Measurements from ENCODE around the gene FATE1.
A peak's percentile ranks its signal among the peaks of the same experiment; 100 is the strongest.
"Not testable (repeated sequence)": the region's sequence is repeated elsewhere in the genome, so short reads cannot be mapped to it uniquely, and the experiment has no call there.

FATE1 gene

GRCh38 chrX:151715752-151716151, at the start of gene FATE1:
FATE1 (plus strand) TSS chrX:151716035; CDS start chrX:151716120, 85 bp downstream.
- DNase-seq (no peak), ATAC-seq (no peak)

GRCh38 chrX:151675121-151675746, 40.6 kb upstream of the FATE1 start:
- ATAC-seq (no peak), DNase-seq (no peak)

- ATAC-seq (no peak), DNase-seq (no peak)
Observed at GRCh38 chrX:151676196-151676595, 39.6 kb upstream of the FATE1 start.

- ATAC-seq (no peak), DNase-seq (no peak)
Observed at GRCh38 chrX:151679798-151680402, 35.9 kb upstream of the FATE1 start.

- DNase-seq, result peak; percentile 63
- ATAC-seq, result no peak
Observed at GRCh38 chrX:151680805-151681204, 35.0 kb upstream of the FATE1 start.

- ATAC-seq, result no peak
Observed at GRCh38 chrX:151687635-151688034, 28.2 kb upstream of the FATE1 start.

GRCh38 chrX:151688695-151689094, 27.1 kb upstream of the FATE1 start:
- ATAC-seq (no peak), DNase-seq (no peak)

More at GRCh38 chrX:151687635-151688034, 28.2 kb upstream of the FATE1 start:
- DNase-seq, result no peak

- no peak for ATAC-seq
- DNase-seq, result no peak
Observed at GRCh38 chrX:151692825-151693224, 23.0 kb upstream of the FATE1 start.

- no peak for ATAC-seq
Observed at GRCh38 chrX:151694121-151694520, 21.7 kb upstream of the FATE1 start.

GRCh38 chrX:151694661-151695582, 20.9 kb upstream of the FATE1 start, which contains the start of gene PRRG3:
PRRG3 (plus strand) TSS chrX:151695458; CDS start chrX:151698815, 3,357 bp downstream.
- ATAC-seq (no peak), DNase-seq (no peak)

More at GRCh38 chrX:151694121-151694520, 21.7 kb upstream of the FATE1 start:
- DNase-seq, result no peak

GRCh38 chrX:151695583-151696340, 20.1 kb upstream of the FATE1 start:
- ATAC-seq, result no peak
- DNase-seq, result no peak

- not testable (repeated sequence) for ATAC-seq, DNase-seq
Observed at GRCh38 chrX:151697082-151697481, 18.8 kb upstream of the FATE1 start.

- ATAC-seq, result no peak
- DNase-seq, result no peak
Observed at GRCh38 chrX:151697522-151697921, 18.3 kb upstream of the FATE1 start.

GRCh38 chrX:151698485-151698884, 17.4 kb upstream of the FATE1 start:
- no peak for ATAC-seq
- DNase-seq, result no peak

- ATAC-seq (no peak), DNase-seq (no peak)
Observed at GRCh38 chrX:151699746-151700145, 16.1 kb upstream of the FATE1 start.

GRCh38 chrX:151700581-151700980, 15.3 kb upstream of the FATE1 start:
- no peak for ATAC-seq
- DNase-seq, result no peak

GRCh38 chrX:151701071-151701470, 14.8 kb upstream of the FATE1 start:
- DNase-seq, result no peak
- no peak for ATAC-seq

- no peak for ATAC-seq
- no peak for DNase-seq
Observed at GRCh38 chrX:151701531-151701930, 14.3 kb upstream of the FATE1 start.

- DNase-seq, result no peak
- no peak for ATAC-seq
Observed at GRCh38 chrX:151702026-151702714, 13.7 kb upstream of the FATE1 start.

GRCh38 chrX:151702741-151703340, 13.0 kb upstream of the FATE1 start:
- no peak for ATAC-seq

GRCh38 chrX:151703487-151703886, 12.3 kb upstream of the FATE1 start:
- no peak for DNase-seq
- no peak for ATAC-seq

More at GRCh38 chrX:151702741-151703340, 13.0 kb upstream of the FATE1 start:
- no peak for DNase-seq
